GM12892 (cell line): Measurements from ENCODE around the gene HS1BP3.

Experiments
- POLR2A ChIP-seq: IDR thresholded peaks from 2 replicates; pipeline ENCODE4 v1.6.1; 2011; ENCODE audit warnings: low read depth, low read length, control low read depth
- POLR2AphosphoS5 ChIP-seq: IDR thresholded peaks from 2 replicates; pipeline ENCODE4 v1.6.1; 2011; ENCODE audit warnings: low read depth, low read length, control low read depth

DNA sequence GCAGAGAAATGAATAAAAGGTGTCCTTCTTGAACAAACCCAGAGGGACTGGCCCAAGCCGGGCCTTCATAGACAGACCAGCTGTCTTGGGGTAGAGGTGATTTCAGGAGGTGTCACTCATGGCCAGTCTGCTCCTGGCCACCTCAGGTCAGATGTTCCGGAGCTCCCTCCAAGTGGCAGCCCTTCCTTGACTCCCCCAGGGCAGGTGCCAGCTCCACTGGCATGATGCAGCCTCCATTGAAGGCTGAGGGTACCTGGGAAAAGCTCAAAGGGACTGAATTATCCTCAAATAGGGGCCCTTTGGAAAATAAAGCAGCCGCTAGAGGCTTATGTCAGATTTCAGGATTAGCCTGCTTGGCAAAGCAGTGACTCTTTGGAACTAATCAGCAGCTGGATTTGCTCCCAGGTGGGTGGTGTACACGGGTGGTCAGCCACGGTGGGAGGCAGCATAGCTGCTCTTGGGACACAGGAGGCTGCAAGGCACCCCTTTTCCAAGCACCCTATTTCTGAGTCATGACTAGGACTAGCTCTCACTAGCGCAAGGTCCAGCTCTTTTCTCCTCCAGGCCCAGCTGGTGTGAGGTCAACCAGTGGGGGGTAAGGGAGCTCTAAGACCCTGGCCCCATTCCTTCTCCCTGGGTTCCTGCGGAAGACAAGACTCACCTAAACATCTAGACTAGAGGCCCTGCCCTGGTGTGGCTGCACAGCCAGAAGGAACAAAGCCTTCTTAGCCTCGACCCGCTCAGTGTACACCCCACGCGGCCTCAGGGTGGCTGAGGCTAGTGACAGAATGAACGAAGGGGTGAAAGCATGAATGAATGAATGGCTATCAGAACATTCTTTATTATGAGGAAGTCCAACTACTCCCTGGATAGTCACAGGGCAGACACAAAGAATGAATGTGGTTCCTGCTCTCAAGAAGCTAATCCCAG, 29.3 kb downstream of the HS1BP3 start:
- TF ChIP-seq POLR2A (no peak), POLR2AphosphoS5 (no peak)
